Stimulated activated naive CD8-positive, alpha-beta T cell treated with anti-CD3 and anti-CD28 coated beads, Interleukin-15, Interleukin-2, amounts not matched to agents 100 ng/mL and 50 ng/mL, for 24 hours (primary cell): ENCODE results near the gene RDH5.

Source experiments
- H3K27ac Mint-ChIP-seq: one replicate; pipeline ENCODE4 v1.8.0; 2021; ENCODE audit warnings: mild to moderate bottlenecking, mixed read lengths
- H3K27me3 Mint-ChIP-seq: one replicate; pipeline ENCODE4 v1.8.0; 2021; ENCODE audit warnings: mixed read lengths
- H3K36me3 Mint-ChIP-seq: one replicate; pipeline ENCODE4 v1.8.0; 2021; ENCODE audit warnings: low read depth, mixed read lengths
- H3K4me1 Mint-ChIP-seq: one replicate; pipeline ENCODE4 v1.8.0; 2021; ENCODE audit warnings: low read depth, mixed read lengths
- H3K4me3 Mint-ChIP-seq: one replicate; pipeline ENCODE4 v1.8.0; 2021; ENCODE audit warnings: mild to moderate bottlenecking, mixed read lengths
- H3K9me3 Mint-ChIP-seq: one replicate; pipeline ENCODE4 v1.8.0; 2021; ENCODE audit warnings: mixed read lengths

The RDH5 gene, protein sequence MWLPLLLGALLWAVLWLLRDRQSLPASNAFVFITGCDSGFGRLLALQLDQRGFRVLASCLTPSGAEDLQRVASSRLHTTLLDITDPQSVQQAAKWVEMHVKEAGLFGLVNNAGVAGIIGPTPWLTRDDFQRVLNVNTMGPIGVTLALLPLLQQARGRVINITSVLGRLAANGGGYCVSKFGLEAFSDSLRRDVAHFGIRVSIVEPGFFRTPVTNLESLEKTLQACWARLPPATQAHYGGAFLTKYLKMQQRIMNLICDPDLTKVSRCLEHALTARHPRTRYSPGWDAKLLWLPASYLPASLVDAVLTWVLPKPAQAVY

DNA sequence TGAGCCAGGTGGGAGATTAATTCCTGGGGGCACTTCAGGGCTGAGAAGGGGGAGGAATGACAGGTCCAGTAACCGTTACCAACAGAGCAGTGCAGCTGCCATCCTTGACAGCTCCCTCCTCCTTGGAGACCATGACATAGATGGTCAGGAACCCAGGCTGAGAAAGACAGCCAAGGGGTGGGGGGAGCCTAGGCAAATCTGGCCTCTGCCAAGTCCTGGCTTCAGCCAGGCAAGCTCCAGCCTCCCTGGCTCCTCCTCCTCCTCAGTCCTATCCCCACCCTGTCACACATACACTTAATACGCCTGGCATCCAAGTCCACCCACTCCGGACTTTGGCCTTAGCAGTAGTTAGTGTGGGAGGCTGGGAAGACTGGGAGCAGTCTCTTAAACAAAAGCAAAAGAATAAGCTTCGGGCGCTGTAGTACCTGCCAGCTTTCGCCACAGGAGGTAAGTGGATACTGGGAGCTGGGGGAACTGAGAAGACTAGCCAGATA is at the start of gene RDH5:
RDH5 (plus strand) TSS at position 323 of the 494 bp plus-strand sequence. CDS start 792 bp downstream, outside the sequence.
- peaks cover 16% of the 10 kb centered on the region for H3K36me3 Mint-ChIP-seq
- H3K27me3 Mint-ChIP-seq, result no peaks in the 10 kb centered on the region
- no peak within 1 kb of the TSS for H3K27ac Mint-ChIP-seq
- H3K4me3 Mint-ChIP-seq, result no peak within 1 kb of the TSS
- H3K4me1 Mint-ChIP-seq, result peaks cover 39% of the 10 kb centered on the region
- no peaks in the 10 kb centered on the region for H3K9me3 Mint-ChIP-seq

DNA sequence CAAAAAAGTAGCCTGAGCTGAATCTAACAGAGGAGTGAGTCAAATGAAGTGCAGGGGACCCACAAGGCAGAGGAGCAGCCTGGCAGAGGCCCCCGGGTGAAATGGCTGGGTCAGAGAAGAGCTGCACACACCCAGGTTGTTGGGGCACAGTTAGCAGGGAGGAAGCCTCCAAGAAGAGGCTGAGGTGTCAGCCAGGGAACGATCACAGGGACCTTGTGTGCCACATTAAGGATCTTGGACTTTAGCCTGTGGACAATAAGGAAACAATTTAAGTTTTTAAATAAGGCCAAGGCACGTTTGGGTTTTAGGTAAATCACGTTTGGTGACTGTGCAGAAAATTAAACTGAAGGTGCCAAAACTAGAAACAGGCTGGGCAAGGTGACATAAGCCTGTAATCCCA is 48.4 kb upstream of the RDH5 start:
- no peak overlapping the region for H3K27ac Mint-ChIP-seq
- H3K4me3 Mint-ChIP-seq, result no peak overlapping the region
- no peaks in the 10 kb centered on the region for H3K36me3 Mint-ChIP-seq
- no peaks in the 10 kb centered on the region for H3K9me3 Mint-ChIP-seq
- H3K27me3 Mint-ChIP-seq, result peaks cover 9% of the 10 kb centered on the region
- H3K4me1 Mint-ChIP-seq, result peaks cover 5% of the 10 kb centered on the region

DNA sequence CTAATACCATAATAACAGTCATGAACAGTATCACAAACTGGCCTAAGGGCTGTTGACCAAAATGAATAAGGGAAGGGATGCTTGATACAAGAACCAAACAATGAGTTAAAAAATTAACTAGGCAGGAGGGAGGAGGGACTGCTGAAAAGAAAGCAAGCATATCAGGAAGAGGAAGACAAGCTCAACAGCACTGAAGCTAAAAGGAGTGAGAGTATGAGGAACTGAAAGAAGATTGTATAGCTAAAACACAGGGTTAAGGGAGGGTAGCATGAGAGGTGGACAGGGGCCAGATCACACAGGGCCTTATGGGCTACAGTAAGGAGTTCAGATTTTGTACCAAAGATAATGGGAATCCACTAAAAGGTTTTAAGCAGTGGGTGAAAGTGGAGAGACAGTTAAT is 46.6 kb upstream of the RDH5 start:
- Mint-ChIP-seq H3K36me3 (no peaks in the 10 kb centered on the region), H3K27ac (no peak overlapping the region), H3K4me1 (peaks cover 5% of the 10 kb centered on the region), H3K4me3 (no peak overlapping the region), H3K9me3 (no peaks in the 10 kb centered on the region), H3K27me3 (peaks cover 9% of the 10 kb centered on the region)

DNA sequence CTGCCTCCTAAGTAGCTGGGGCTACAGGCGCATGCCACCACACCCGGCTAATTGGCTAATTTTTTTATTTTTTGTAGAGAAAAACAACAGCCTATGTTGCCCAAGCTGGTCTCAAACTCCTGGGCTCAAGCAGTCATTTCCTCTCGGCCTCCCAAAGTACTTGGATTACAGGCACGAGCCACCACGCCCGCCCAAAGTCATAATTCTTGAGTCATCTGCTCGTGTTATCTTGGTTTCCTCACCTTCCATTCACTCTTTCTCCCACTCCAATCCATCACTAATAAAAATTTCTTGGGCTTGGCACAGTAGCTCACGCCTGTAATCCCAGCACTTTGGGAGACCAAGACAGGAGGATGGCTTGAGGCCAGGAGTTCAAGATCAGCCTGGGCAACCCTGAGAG is 44.5 kb upstream of the RDH5 start:
- Mint-ChIP-seq H3K27me3 (peaks cover 18% of the 10 kb centered on the region), H3K4me3 (no peak overlapping the region), H3K9me3 (no peaks in the 10 kb centered on the region)

GRCh38 chr12:55676707-55677106 is 43.5 kb upstream of the RDH5 start:
- Mint-ChIP-seq H3K36me3 (no peaks in the 10 kb centered on the region), H3K27ac (no peak overlapping the region), H3K4me3 (no peak overlapping the region), H3K27me3 (peaks cover 28% of the 10 kb centered on the region), H3K9me3 (no peaks in the 10 kb centered on the region), H3K4me1 (peaks cover 16% of the 10 kb centered on the region)

More for the DNA sequence above, 44.5 kb upstream of the RDH5 start:
- Mint-ChIP-seq H3K4me1 (peaks cover 6% of the 10 kb centered on the region), H3K27ac (no peak overlapping the region), H3K36me3 (no peaks in the 10 kb centered on the region)

- Mint-ChIP-seq H3K4me3 (no peak overlapping the region), H3K27ac (no peak overlapping the region), H3K9me3 (no peaks in the 10 kb centered on the region), H3K36me3 (no peaks in the 10 kb centered on the region), H3K4me1 (peaks cover 13% of the 10 kb centered on the region), H3K27me3 (peaks cover 29% of the 10 kb centered on the region)
Measured at GRCh38 chr12:55679691-55680090, 40.5 kb upstream of the RDH5 start.

DNA sequence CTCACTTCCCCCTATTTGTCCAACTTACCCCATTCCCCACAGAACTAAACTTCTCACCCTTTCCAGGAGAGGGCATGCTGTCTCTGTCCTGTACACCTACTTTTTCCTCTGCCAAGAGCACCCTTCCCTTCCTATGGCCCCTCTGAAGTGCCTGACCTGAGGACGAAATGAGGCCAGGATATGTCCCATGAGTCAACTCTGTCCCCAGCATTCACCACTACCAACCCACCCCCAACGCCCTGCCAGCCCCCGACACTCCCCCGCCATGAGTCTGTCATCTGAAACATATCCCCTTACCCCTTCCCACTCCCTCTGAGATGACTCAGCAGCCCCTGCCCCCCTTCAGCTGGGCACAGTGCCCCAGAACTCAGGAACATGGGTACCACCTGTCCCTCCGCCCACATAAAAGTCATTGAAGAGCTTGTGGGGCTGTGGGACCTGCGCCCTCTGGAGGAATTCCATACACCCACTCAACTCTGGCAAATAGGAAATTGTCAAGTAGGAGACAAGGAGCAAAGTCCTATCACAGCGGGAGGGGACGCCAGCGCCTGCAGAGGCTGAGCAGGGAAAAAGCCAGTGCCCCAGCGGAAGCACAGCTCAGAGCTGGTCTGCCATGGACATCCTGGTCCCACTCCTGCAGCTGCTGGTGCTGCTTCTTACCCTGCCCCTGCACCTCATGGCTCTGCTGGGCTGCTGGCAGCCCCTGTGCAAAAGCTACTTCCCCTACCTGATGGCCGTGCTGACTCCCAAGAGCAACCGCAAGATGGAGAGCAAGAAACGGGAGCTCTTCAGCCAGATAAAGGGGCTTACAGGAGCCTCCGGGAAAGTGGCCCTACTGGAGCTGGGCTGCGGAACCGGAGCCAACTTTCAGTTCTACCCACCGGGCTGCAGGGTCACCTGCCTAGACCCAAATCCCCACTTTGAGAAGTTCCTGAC is 38.8 kb upstream of the RDH5 start:
- peaks cover 27% of the 10 kb centered on the region for H3K27me3 Mint-ChIP-seq
- H3K9me3 Mint-ChIP-seq, result no peaks in the 10 kb centered on the region
- H3K4me3 Mint-ChIP-seq, result no peak overlapping the region
- no peak overlapping the region for H3K27ac Mint-ChIP-seq
- no peaks in the 10 kb centered on the region for H3K36me3 Mint-ChIP-seq
- peaks cover 13% of the 10 kb centered on the region for H3K4me1 Mint-ChIP-seq

DNA sequence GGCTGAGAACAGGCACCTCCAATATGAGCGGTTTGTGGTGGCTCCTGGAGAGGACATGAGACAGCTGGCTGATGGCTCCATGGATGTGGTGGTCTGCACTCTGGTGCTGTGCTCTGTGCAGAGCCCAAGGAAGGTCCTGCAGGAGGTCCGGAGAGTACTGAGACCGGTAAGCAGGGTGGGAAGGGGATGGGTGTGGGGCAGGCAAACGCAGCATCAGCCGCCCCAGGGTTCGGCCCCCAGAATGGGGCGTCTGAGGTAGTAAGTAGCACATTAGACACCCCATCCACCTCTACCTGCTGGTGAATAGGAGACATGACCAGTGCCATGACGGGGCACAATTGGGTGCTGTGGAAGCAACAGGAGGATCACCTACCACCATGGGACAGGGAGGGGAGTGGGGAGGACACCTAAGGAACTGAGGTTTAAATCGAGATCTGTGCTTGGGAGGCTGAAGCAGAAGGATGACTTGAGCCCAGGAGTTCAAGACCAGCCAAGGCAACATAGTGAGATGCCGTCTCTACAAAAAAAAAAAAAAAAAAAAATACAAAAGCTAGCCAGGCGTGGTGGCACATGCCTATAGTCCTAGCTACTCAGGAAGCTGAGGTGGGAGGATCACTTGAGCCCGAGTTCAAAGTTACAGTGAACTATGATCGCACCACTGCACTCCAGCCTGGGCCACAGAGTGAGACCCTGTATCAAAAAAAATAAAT is 38.0 kb upstream of the RDH5 start:
- no peaks in the 10 kb centered on the region for H3K9me3 Mint-ChIP-seq
- peaks cover 16% of the 10 kb centered on the region for H3K4me1 Mint-ChIP-seq
- H3K27me3 Mint-ChIP-seq, result peaks cover 27% of the 10 kb centered on the region
- H3K36me3 Mint-ChIP-seq, result no peaks in the 10 kb centered on the region
- H3K27ac Mint-ChIP-seq, result no peak overlapping the region
- no peak overlapping the region for H3K4me3 Mint-ChIP-seq

DNA sequence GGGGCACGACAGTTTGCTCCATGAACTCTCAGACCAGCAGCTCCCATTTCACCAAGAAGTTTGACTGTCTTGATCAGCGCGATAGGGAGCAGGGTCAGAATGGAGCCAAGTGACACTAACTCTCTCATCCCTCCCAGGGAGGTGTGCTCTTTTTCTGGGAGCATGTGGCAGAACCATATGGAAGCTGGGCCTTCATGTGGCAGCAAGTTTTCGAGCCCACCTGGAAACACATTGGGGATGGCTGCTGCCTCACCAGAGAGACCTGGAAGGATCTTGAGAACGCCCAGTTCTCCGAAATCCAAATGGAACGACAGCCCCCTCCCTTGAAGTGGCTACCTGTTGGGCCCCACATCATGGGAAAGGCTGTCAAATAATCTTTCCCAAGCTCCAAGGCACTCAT is 36.5 kb upstream of the RDH5 start:
- Mint-ChIP-seq H3K27me3 (peaks cover 27% of the 10 kb centered on the region), H3K36me3 (no peaks in the 10 kb centered on the region), H3K27ac (no peak overlapping the region), H3K4me3 (no peak overlapping the region), H3K9me3 (no peaks in the 10 kb centered on the region), H3K4me1 (peaks cover 23% of the 10 kb centered on the region)

GRCh38 chr12:55684761-55685370 is 35.3 kb upstream of the RDH5 start:
- H3K4me3 Mint-ChIP-seq, result no peak overlapping the region
- H3K36me3 Mint-ChIP-seq, result no peaks in the 10 kb centered on the region
- H3K9me3 Mint-ChIP-seq, result no peaks in the 10 kb centered on the region
- no peak overlapping the region for H3K27ac Mint-ChIP-seq
- H3K27me3 Mint-ChIP-seq, result peaks cover 20% of the 10 kb centered on the region
- peaks cover 23% of the 10 kb centered on the region for H3K4me1 Mint-ChIP-seq

DNA sequence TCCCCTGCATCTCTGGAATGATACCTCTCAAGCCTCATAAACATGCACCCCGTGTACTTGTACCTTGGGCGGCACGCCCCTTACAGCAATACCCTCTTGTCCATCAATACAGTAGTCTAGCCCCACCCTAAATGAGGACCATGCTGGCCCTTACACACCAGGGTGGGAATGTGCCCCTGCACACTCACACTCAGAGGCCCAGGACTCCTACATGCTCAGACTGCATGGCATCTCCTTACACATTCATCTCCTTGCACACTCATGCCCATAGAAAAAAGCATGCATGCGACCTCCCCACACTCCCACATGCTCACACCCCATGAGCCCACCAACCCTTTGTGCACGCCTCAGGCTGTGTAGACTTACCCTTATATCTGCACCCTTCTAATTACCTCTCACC is 34.5 kb upstream of the RDH5 start:
- H3K36me3 Mint-ChIP-seq, result no peaks in the 10 kb centered on the region
- no peak overlapping the region for H3K27ac Mint-ChIP-seq
- H3K4me1 Mint-ChIP-seq, result peaks cover 23% of the 10 kb centered on the region
- no peaks in the 10 kb centered on the region for H3K9me3 Mint-ChIP-seq
- peaks cover 18% of the 10 kb centered on the region for H3K27me3 Mint-ChIP-seq
- H3K4me3 Mint-ChIP-seq, result no peak overlapping the region

- Mint-ChIP-seq H3K4me3 (no peak overlapping the region), H3K9me3 (no peaks in the 10 kb centered on the region)
Measured at GRCh38 chr12:55686366-55687010, 33.7 kb upstream of the RDH5 start.

DNA sequence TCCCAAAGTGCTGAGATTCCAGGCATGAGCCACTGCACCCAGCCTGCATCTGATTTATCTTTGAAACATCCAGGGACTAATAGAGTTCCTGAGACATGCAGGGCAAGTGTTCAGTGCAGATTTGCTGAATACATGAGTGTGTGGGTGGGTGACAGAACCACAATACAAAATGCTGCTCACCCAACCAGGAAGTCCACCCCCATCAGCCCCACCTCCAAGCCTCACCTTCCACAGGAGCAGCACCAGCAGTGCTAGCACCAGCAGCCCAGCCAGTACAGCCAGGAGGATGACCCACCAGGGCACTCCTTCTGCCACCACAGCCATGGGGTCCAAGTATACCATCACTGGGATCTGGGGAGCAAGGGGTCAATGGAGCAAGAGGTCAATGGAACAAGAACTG is 32.4 kb upstream of the RDH5 start:
- Mint-ChIP-seq H3K27ac (no peak overlapping the region), H3K4me3 (no peak overlapping the region), H3K9me3 (no peaks in the 10 kb centered on the region), H3K36me3 (no peaks in the 10 kb centered on the region), H3K4me1 (peaks cover 10% of the 10 kb centered on the region), H3K27me3 (peaks cover 4% of the 10 kb centered on the region)

More at GRCh38 chr12:55686366-55687010, 33.7 kb upstream of the RDH5 start:
- Mint-ChIP-seq H3K36me3 (no peaks in the 10 kb centered on the region), H3K27ac (no peak overlapping the region), H3K4me1 (peaks cover 15% of the 10 kb centered on the region), H3K27me3 (peaks cover 10% of the 10 kb centered on the region)
